ENCODE results near the gene ZBTB9. TPM values are rescaled to one million over a fixed set of nuclear protein-coding genes. Genes with fewer than 3 reads are reported as not detected.

The ZBTB9 gene
- total RNA-seq, 1 experiment from 2014 or later = 15.5 TPM

- no peaks in the 10 kb centered on the region for H3K27me3 ChIP-seq (ENCODE audit: control insufficient read depth, insufficient read depth, low read length)
- DNase-seq = no peak
- H3K36me3 ChIP-seq (replicated peaks; ENCODE audit: control insufficient read depth, insufficient read depth, low read length) = peaks cover 26% of the 10 kb centered on the region
- H3K4me3 ChIP-seq (ENCODE audit: insufficient read depth, low read depth, low read length) = no peak overlapping the region
Observed at GRCh38 chr6:33415831-33416230, 38.5 kb upstream of the ZBTB9 start.

- Histone ChIP-seq H3K36me3 (replicated peaks; ENCODE audit: control insufficient read depth, insufficient read depth, low read length) (peaks cover 26% of the 10 kb centered on the region), H3K4me3 (ENCODE audit: insufficient read depth, low read depth, low read length) (peak overlapping the region; percentile 57), H3K27me3 (ENCODE audit: control insufficient read depth, insufficient read depth, low read length) (no peaks in the 10 kb centered on the region)
- no peak for DNase-seq
Observed at GRCh38 chr6:33416386-33417127, 37.8 kb upstream of the ZBTB9 start.

- H3K4me3 ChIP-seq (ENCODE audit: insufficient read depth, low read depth, low read length) = peak overlapping the region; percentile 57
- no peak for DNase-seq
- H3K27me3 ChIP-seq (ENCODE audit: control insufficient read depth, insufficient read depth, low read length) = no peaks in the 10 kb centered on the region
- peaks cover 24% of the 10 kb centered on the region for H3K36me3 ChIP-seq (replicated peaks; ENCODE audit: control insufficient read depth, insufficient read depth, low read length)
Observed at GRCh38 chr6:33417128-33417902, 37.1 kb upstream of the ZBTB9 start.

GRCh38 chr6:33417903-33418689 lies 36.3 kb upstream of the ZBTB9 start, which contains the start of gene CUTA:
Gene CUTA (minus strand): TSS chr6:33418107. CDS start chr6:33418000, 107 bp downstream.
- Histone ChIP-seq H3K4me3 (ENCODE audit: insufficient read depth, low read depth, low read length) (peak within 1 kb of the TSS; percentile 57), H3K36me3 (replicated peaks; ENCODE audit: control insufficient read depth, insufficient read depth, low read length) (peaks cover 19% of the 10 kb centered on the region), H3K27me3 (ENCODE audit: control insufficient read depth, insufficient read depth, low read length) (no peaks in the 10 kb centered on the region)
- DNase-seq = peak; percentile 96

GRCh38 chr6:33418690-33419291 lies 35.6 kb upstream of the ZBTB9 start:
- Histone ChIP-seq H3K36me3 (replicated peaks; ENCODE audit: control insufficient read depth, insufficient read depth, low read length) (peaks cover 19% of the 10 kb centered on the region), H3K4me3 (ENCODE audit: insufficient read depth, low read depth, low read length) (peak overlapping the region; percentile 57), H3K27me3 (ENCODE audit: control insufficient read depth, insufficient read depth, low read length) (no peaks in the 10 kb centered on the region)
- DNase-seq = no peak

- Histone ChIP-seq H3K4me3 (ENCODE audit: insufficient read depth, low read depth, low read length) (peak within 1 kb of the TSS; percentile 40), H3K27me3 (ENCODE audit: control insufficient read depth, insufficient read depth, low read length) (no peaks in the 10 kb centered on the region), H3K36me3 (replicated peaks; ENCODE audit: control insufficient read depth, insufficient read depth, low read length) (peaks cover 15% of the 10 kb centered on the region)
- DNase-seq = peak; percentile 78
Observed at GRCh38 chr6:33419580-33420490, 34.5 kb upstream of the ZBTB9 start, which contains the start of gene SYNGAP1. Gene SYNGAP1 (plus strand): TSS chr6:33420065. CDS start chr6:33420265, 200 bp downstream.

- H3K36me3 ChIP-seq (replicated peaks; ENCODE audit: control insufficient read depth, insufficient read depth, low read length) = peaks cover 8% of the 10 kb centered on the region
- DNase-seq = no peak
- peak overlapping the region; percentile 40 for H3K4me3 ChIP-seq (ENCODE audit: insufficient read depth, low read depth, low read length)
- no peaks in the 10 kb centered on the region for H3K27me3 ChIP-seq (ENCODE audit: control insufficient read depth, insufficient read depth, low read length)
Observed at GRCh38 chr6:33420491-33421343, 33.7 kb upstream of the ZBTB9 start.

GRCh38 chr6:33421344-33421643 lies 33.1 kb upstream of the ZBTB9 start:
- H3K4me3 ChIP-seq (ENCODE audit: insufficient read depth, low read depth, low read length) = no peak overlapping the region
- no peaks in the 10 kb centered on the region for H3K27me3 ChIP-seq (ENCODE audit: control insufficient read depth, insufficient read depth, low read length)
- no peak for DNase-seq
- peaks cover 8% of the 10 kb centered on the region for H3K36me3 ChIP-seq (replicated peaks; ENCODE audit: control insufficient read depth, insufficient read depth, low read length)

GRCh38 chr6:33423777-33424176 lies 30.6 kb upstream of the ZBTB9 start:
- no peaks in the 10 kb centered on the region for H3K27me3 ChIP-seq (ENCODE audit: control insufficient read depth, insufficient read depth, low read length)
- DNase-seq = no peak

GRCh38 chr6:33424855-33425667 lies 29.3 kb upstream of the ZBTB9 start:
- DNase-seq = no peak
- Histone ChIP-seq H3K4me3 (ENCODE audit: insufficient read depth, low read depth, low read length) (peak overlapping the region; percentile 56), H3K27me3 (ENCODE audit: control insufficient read depth, insufficient read depth, low read length) (no peaks in the 10 kb centered on the region), H3K36me3 (replicated peaks; ENCODE audit: control insufficient read depth, insufficient read depth, low read length) (peaks cover 8% of the 10 kb centered on the region)

More at GRCh38 chr6:33423777-33424176, 30.6 kb upstream of the ZBTB9 start:
- H3K4me3 ChIP-seq (ENCODE audit: insufficient read depth, low read depth, low read length) = no peak overlapping the region
- peaks cover 8% of the 10 kb centered on the region for H3K36me3 ChIP-seq (replicated peaks; ENCODE audit: control insufficient read depth, insufficient read depth, low read length)

- DNase-seq = peak; percentile 98
- Histone ChIP-seq H3K36me3 (replicated peaks; ENCODE audit: control insufficient read depth, insufficient read depth, low read length) (peaks cover 8% of the 10 kb centered on the region), H3K4me3 (ENCODE audit: insufficient read depth, low read depth, low read length) (peak overlapping the region; percentile 56), H3K27me3 (ENCODE audit: control insufficient read depth, insufficient read depth, low read length) (no peaks in the 10 kb centered on the region)
Observed at GRCh38 chr6:33425668-33426577, 28.5 kb upstream of the ZBTB9 start.
